ENCODE results near the gene RARA.

GRCh38 chr17:40321524-40321929 lies 12.5 kb downstream of the RARA start:
- TF ChIP-seq, protein P1, sequence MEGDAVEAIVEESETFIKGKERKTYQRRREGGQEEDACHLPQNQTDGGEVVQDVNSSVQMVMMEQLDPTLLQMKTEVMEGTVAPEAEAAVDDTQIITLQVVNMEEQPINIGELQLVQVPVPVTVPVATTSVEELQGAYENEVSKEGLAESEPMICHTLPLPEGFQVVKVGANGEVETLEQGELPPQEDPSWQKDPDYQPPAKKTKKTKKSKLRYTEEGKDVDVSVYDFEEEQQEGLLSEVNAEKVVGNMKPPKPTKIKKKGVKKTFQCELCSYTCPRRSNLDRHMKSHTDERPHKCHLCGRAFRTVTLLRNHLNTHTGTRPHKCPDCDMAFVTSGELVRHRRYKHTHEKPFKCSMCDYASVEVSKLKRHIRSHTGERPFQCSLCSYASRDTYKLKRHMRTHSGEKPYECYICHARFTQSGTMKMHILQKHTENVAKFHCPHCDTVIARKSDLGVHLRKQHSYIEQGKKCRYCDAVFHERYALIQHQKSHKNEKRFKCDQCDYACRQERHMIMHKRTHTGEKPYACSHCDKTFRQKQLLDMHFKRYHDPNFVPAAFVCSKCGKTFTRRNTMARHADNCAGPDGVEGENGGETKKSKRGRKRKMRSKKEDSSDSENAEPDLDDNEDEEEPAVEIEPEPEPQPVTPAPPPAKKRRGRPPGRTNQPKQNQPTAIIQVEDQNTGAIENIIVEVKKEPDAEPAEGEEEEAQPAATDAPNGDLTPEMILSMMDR (IDR thresholded peaks at IDR 0.05 in 2 of 3, conservative IDR thresholded peaks at IDR 0.05 in 1 of 3; ENCODE audit: borderline replicate concordance in 1 of 3, insufficient read depth in 1 of 3, low read depth in 2 of 3, low read length in 2 of 3) = no peak
- TF ChIP-seq SIN3A (IDR thresholded peaks at IDR 0.05; ENCODE audit: low read depth) (no peak), EZH2phosphoT487 (IDR thresholded peaks at IDR 0.05; ENCODE audit: borderline replicate concordance) (no peak), POLR2A (IDR thresholded peaks at IDR 0.05; ENCODE audit: borderline replicate concordance, extremely low read depth, insufficient read depth, insufficient read length) (no peak)

All from HCT116 (cell line).